Astrocyte of the cerebellum (primary cell): ENCODE results near the gene TCTN1.
A peak's percentile ranks its signal among the peaks of the same experiment; 100 is the strongest.

Experiments
- DNase-seq: peaks from one replicate; pipeline ENCODE4 v3.0.0-alpha.2; 2011; ENCODE audit warnings: low read depth
- H3K4me3 ChIP-seq: 2 replicates; pipeline ENCODE4 v1.5.1; 2011; ENCODE audit warnings: mild to moderate bottlenecking, low read depth, low read length, moderate library complexity
- CTCF ChIP-seq: IDR thresholded peaks from 2 replicates; pipeline ENCODE4 v1.5.1; 2012; ENCODE audit warnings: low read length, low read depth, moderate library complexity, mild to moderate bottlenecking; ENCODE audit errors: missing control alignments
- in situ Hi-C: cut with HindIII; loops from 2 replicates; pipeline ENCODE4 v1.10.0; 2017; ENCODE audit warnings: low sequenced_read_pairs

The TCTN1 gene

GRCh38 chr12:110668480-110669192 lies 54.7 kb downstream of the TCTN1 start:
- no peak for TF ChIP-seq CTCF
- in situ Hi-C loops: no loop called here
- H3K4me3 ChIP-seq: no peak overlapping the region
- DNase-seq: no peak

GRCh38 chr12:110669193-110669502 lies 55.2 kb downstream of the TCTN1 start:
- no peak overlapping the region for H3K4me3 ChIP-seq
- in situ Hi-C loops: no loop called here
- TF ChIP-seq CTCF: no peak
- DNase-seq: no peak

GRCh38 chr12:110670161-110670701 lies 56.3 kb downstream of the TCTN1 start:
- no peak for DNase-seq
- no peak for TF ChIP-seq CTCF
- H3K4me3 ChIP-seq: no peak overlapping the region
- in situ Hi-C loops: no loop called here

GRCh38 chr12:110676171-110676570 lies 62.2 kb downstream of the TCTN1 start:
- no peak for DNase-seq
- no peak overlapping the region for H3K4me3 ChIP-seq
- in situ Hi-C loops: no loop called here
- TF ChIP-seq CTCF: no peak

GRCh38 chr12:110677206-110677911 lies 63.4 kb downstream of the TCTN1 start:
- DNase-seq: peak; percentile 6
- no peak overlapping the region for H3K4me3 ChIP-seq
- in situ Hi-C loops: no loop called here
- TF ChIP-seq CTCF: no peak

- in situ Hi-C loops: no loop called here
- TF ChIP-seq CTCF: no peak
- DNase-seq: no peak
- no peak overlapping the region for H3K4me3 ChIP-seq
Observed at GRCh38 chr12:110677982-110678381, 64.1 kb downstream of the TCTN1 start.
